COLO668 (cell line): Measurements from ENCODE around the gene DDAH1.

Experiments used
- DNase-seq: peaks from one replicate; lab custom pipeline; 2025; ENCODE audit not compliant: unreplicated experiment; lab: John Stamatoyannopoulos, UW

The DDAH1 gene

DNA sequence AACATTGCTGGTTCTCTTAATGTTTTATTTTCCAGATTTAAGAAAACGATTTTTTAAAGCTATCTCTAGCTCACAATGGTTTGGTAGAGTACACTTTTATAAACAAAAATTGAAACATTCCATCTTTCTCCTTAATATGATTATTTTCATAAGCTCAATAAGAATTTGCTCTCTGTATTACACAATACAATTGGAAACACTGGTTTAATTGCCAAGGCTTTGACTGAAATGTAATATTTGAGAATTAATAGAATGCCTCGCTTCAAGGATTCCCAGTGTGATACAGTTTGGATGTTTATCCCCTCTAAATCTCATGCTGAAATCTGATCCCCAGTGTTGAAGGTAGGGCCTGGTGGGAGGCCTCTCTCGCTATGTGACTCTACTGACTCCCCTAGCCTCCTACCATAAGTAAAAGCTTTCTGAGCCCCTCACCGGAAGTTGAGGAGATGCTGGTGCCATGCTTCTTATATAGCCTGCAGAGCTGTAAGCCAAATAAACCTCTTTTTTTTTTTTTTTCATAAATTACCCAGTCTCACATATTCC, 67.4 kb downstream of the DDAH1 start:
- DNase-seq = no peak

DNA sequence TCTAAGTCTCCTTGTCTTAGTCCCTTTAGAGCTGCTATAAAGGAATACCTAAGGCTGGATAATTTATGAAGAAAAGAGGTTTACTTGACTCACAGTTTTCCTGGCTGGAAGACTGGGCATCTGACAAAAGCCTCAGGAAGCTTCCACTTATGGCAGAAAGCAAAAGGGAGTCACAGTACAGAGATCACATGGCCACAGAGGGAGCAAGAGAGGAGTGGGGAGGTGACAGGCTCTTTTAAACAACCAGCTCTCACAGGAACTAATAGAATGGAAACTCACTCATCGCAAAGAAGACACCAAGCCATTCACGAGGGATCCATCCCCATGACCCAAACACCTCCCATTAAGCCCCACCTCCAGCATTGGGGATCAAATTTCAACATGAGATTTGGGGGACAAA, 68.8 kb downstream of the DDAH1 start:
- DNase-seq = no peak

DNA sequence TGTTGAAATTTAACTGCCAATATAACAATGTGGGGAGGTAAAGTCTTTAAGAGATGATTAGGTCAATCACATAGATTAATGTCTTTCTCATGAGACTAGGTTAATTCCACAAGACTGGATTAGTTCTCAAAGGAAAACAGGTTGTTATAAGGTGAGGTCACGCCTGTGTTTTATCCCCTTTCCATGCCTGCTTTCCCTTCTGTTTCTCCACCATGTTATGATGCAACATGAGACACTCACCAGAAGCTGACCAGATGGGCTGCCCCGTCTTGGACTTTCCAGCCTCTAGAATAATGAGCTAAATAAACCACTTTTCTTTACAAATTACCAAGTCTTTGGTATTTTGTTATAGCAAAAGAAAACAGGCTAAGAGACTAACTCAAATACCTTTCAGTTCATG, 70.8 kb downstream of the DDAH1 start:
- no peak for DNase-seq

DNA sequence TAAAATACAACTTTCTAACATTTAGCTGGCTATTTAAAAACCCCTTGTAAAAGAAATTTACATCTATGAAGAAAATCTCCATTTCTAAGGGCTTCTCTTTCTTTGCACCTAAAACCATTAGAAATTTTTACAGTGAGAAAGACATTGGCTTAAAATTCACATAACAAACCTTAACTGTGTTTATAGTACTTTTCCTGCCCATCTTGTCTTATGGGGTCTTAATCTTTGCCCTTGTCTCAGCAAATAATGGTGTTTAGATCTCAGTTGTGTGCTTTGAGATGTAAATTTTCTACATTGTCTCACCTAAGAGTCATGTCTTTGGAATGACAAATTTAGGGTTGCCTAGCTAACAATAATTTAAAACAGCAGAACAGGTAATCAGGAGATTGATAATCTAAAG, 71.5 kb downstream of the DDAH1 start:
- no peak for DNase-seq

DNA sequence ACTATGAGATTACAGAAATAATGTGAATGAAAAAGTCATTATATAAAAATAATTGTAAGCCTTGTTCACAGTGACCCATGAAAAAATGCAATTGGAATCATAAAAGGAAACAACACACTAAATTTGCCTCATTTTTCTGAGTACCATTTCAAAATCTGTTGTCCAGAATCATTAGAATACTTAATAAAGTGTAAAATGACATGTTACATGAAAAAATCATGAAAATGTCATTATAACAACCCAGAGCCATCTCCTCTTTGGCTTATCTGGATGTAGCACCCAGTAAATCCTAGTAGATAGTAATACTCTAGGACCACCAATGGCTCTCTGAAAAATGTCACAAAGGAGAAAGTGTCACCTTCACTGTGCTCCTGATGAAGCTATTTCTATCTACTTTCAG, 76.5 kb downstream of the DDAH1 start:
- no peak for DNase-seq

DNA sequence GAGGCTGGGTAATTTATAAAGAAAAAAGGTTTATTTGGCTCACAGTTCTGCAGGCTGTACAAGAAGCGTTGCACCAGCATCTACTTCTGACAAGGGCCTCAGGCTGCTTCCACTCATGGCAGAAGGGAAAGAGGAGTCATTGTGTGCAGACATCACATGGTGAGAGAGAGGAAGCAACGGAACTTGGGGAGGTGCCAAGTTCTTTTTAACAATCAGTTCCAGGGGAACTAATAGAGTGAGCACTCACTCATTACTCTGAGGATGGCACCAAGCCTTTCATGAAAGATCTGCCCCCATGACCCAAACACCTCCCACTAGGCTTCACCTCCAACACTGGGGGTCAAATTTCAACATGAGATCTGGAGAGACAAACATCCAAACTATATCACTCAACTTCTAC, 77.2 kb downstream of the DDAH1 start:
- DNase-seq = no peak

DNA sequence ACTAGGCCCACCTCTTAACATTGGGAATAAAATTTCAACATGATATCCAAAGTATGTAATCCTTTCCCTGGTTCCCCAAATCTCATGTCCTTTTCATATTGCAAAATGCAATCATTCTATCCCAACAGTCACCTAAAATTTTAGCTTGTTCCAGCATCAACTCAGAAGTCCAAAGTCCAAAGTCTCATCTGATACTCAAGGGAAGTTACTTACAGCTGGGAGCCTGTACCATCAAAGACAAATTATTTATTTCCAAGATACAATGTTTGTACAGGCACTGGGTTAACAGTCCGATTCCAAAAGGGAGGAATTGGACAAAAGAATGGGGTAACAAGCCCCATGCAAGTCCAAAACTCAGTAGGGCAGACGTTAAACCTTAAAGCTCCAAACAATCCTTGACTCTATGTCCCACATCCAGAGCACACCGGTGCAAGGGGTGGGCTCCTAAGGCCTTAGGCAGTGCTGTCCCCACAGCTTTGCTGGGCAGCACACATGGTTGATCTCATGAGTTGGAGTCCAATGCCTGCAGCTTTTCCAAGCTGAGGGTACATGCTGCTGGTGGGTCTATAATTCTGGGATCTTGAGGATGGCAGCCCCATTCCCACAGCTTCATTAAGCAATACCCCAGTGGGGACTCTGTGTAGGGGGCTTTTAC, 78.8 kb downstream of the DDAH1 start:
- no peak for DNase-seq

DNA sequence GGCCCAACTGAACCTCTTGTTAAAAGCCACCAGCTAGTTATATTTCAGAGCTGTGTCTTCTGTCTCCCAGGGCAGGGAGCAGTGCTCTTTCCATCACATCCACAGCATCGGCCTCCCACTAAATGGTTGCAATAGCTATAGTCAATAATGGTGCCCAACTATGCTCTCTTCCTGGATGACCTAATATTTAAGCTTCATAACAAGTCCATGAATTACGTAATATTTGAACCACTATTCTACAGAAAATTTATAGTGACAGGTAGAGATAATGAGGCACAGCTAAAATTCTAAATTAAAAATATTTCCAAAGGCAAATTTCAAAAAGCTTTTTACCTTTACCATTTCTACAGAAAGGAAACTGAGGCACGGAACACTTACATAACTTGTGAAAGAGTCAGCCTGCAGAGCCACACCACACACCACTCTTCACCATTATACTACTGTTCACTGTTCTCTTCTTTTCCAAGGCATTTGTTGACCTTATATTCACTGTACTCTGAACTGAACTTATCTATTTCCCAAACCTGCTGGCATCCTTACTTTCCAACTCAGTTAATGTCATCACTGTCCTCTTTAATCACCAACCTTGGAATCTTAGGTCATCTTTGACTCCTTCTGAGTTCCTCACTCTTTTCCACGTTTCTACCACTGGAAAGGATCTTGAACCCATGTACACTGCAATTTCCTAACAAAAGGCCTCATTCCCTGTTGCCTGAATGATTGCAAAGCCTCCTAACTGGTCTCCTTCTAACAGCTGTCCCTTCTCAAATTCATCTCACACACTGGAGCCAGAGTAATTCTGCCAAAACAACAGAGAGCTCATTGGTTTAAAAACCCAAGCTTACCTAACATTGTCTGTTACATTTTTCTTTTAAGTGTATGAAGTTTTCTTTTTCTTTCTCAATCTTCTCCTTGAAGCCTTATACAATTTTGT, 85.5 kb downstream of the DDAH1 start:
- DNase-seq = no peak

DNA sequence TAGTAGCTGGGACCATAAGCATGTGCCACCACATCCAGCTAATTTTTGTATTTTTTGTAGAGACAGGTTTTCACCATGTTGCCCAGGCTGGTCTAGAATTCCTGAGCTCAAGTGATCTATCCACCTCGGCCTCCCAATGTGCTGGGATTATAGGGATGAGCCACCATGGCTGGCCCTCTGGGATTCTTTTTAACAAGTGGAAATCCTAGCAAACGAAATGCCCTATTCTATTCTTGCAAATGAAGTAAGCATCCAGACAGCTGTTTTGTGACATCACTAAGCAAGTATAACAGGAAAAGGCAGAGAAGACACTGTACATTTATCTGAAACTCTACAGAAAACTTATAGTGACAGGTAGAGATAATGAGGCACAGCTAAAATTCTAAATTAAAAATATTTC, 86.4 kb downstream of the DDAH1 start:
- no peak for DNase-seq

DNA sequence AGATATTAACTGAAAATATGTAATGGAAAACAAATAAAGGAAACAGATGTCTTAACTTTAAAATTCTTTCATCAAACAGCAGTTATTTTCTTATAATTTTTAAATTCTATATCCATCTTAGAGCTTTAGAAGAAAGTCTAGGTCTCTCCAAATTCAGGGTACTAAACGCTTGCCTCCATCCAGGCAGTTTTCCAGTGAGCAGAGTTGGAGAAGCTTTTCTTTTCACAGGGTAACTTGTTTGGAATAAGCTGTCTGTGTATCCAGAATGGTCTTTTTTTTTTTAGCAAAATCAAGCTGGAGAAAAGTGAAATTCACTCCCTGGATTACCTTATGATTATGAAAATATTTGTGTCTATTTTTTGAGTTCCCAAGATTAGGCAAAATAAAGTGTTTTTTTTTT, 88.6 kb downstream of the DDAH1 start:
- DNase-seq = no peak

DNA sequence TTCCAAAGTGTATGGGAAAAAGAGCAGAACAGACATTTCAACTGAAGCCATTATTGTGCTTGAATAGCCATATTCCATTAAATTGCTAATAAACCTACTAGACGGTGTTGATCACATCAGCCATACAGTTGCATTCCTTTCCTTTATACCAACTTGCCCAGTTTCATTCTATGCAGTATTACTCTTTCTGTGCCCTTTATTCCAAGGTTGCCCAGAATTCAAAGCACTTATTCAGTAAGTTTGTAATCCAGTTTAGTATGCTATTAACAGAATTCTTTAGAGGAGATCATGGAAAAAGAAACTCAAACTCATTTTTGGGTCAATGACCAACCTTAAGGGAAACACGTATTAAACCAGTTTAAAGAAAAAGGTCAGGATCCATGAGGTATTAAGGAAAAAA, 89.5 kb downstream of the DDAH1 start:
- DNase-seq = no peak

DNA sequence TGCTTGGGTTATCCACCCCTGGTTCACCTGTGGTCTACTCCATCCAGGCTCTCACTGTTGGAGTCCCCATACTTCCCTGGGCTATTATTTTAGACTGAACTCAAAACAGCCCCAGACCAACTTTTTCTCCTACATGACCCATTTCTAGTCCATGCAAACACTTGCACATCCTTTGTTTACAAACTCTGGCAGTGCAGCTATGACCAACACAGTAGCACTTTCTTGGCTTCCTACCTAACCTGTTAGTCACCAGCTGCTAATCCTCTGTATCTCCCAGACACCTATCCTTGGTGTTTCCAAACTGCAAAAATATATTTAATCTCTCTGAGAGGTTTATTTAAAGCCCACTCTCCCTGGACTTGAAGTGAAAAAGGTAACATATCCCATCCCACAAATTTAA, 90.8 kb downstream of the DDAH1 start:
- DNase-seq = no peak

DNA sequence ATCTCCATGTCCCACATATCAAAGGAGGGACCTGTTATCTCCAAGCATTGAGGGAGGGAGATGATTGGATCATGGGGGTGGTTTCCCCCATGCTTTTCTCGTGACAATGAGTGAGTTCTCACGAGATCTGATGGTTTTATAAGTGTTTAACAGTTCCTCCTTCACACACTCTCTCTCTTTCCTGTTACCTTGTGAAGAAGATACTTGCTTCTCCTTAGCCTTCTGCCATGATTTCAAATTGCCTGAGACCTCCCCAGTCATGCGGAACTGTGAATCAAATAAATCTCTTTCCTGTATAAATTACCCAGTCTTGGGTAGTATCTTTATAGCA, 91.6 kb downstream of the DDAH1 start:
- DNase-seq = no peak

DNA sequence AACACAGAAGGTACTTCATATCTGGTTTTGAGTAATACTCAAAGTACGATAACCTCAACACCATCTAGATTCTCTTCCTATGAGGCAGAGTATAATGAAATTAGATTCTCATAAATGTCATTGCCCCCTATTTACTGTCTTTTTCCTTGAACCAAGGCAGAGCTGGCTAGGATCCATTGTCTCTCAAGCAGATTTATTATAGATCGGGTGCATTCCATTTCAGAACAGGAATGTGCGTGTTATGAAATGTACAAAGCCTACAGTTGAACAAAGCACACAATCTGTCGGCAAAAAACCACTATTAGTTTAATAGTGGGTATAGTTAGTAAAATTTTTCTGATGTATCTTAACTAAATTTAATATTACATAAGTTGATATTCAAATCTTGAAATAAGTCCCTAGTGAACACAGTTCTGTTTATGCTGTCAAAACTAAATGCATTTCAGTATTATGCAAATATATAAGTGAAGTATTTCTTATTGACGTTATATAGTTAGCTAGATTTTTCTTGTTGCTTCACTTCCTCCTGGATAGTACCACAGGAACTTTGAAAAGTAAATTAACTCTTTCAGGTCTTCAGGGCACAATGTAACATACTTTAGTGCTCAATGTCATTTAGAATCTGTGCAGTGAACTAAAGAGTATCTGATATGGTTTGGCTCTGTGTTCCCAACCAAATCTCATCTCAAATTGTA, 92.1 kb downstream of the DDAH1 start:
- no peak for DNase-seq

DNA sequence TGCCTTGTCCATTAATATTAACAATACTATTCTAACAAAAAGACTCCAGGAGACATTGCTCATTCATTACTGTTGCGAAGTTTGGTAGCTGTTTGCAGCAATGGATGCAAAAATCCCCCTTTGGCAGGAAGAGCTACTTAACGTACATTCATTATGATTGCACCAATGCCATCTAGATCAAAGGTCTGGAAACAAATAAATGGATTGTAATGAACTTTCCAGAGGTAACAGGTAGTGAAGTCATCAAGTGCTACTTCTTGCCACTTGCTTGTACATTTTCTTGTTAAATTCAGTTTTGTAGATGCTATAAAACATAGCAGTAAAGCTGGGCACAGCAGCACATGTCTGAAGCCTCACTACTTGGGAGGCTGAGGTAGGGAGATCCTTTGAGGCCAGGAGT, 93.9 kb downstream of the DDAH1 start:
- DNase-seq = no peak

DNA sequence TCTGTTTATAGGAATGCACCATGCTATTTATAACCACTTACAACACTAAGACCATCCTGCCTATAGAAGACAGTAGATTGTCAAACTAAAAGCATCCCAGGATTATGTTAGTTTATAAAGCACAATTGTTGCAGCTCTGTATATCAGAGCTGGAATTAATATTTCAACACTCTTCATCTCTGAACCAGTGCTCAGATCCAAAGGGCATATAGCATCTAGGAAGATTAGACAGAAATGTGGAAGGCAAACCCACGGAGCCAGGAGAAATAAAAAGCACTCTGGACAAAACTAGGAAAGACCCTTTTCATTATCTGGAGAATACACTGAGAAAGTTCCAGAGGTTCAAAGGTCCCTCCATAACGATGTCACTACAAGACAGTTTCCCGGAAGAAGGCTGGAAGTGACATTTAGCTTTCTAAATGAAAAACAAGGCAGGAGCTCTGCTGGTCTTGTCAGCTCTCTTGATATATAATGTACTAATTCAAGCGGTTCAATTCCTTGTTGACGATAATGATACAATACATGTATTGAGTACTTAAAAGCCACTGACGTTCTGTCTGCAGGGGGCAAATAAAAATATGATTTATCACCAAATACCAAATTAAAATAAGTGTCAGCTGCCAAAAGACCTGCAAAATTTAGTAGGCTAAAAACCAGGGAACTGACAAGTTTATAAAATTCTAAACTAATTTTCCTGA, 96.7 kb downstream of the DDAH1 start:
- no peak for DNase-seq

DNA sequence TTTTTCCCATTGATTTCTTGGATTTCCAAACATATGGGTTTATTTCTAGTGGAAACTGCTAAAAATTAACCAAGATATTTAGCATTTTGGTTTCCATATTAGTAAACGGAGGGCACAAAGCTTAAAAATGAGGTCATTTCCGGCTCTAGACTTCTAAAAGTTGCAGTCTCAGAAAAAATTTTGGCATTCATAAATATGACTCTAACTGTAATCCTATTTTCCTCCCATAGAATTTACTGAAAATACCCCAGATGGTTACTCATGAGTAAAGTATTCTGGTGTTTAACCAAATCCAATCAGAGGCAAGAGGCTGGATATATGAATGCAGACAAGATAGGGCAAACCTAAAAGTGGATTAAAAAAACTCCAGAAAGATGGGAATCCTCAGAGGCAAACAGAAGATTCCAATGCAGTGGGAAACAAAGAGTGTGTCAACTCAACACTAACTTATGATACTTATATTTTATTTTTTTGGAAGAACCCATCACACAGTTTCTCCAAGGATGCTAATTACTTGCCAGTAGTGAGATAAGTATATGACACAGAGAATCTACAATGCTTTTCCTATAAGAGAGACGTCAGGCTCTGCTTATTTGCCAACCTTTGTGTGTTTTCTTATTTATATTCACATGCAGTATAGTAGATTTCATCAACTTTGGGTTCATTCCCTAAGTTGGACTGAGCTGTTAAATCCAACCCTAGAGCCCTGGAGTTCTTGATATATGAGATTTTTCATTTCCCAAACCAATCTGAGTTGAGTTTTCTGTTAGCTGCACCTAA, 98.4 kb downstream of the DDAH1 start:
- DNase-seq = no peak

DNA sequence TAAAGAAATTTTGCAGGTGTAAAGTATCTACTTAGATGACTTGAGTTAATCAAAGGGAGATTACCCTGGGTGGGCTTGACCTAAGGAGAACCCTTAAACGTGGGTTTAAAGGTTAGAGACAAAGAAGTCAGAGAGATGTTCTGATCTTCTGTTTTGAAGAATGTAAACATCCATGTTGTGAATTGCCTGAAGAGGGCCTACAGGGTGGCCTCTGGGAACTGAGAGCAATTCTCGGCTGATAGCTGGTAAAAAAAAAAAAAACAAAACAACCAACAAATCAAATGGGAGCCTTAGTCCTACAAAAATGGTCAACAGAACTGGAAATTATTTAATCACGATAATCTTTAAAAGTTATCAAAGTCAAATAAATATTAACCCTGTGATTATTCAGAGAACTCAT, 99.1 kb downstream of the DDAH1 start:
- no peak for DNase-seq

DNA sequence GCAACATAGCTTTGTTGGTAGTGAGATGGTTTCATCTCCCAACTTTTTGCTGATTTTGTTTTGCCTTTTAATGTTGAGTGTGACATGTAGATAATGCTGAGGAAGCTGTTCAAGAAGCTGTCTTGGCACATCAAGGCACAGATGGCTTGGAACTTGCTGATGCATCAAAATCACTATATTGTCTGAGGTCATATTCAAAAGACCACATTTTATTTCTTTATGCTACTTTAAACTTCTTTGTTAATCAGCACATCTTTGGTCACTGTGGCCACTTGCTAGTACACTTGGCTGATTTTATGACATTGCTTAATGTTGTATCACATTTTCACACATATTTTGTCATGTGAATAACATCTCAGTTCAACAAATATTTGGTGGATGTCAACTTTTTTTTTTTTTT, 101.4 kb downstream of the DDAH1 start:
- DNase-seq = no peak

DNA sequence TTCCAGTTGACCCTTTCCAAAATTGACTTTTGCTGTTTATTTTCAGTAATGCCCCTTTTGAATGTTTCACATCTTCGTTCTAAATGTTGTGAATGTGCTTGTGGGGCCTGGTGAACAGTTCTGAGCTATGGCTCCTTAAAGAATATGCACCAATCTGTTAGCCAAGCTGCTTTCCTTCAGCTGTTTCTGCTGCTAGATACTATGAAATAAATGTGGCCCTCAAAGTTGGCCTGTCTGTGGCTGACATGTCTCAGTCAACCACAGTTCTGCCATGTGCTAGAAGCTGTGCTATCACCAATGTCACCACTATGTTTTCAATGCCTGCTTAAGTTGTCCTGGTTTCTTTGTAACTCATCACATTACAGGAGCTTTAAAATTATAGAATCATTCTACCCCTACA, 101.9 kb downstream of the DDAH1 start:
- no peak for DNase-seq
